ENCODE data around the gene RABGEF1. TPM values are rescaled to one million over a fixed set of nuclear protein-coding genes. Genes with fewer than 3 reads are reported as not detected.
"Not testable (repeated sequence)": the region's sequence is repeated elsewhere in the genome, so short reads cannot be mapped to it uniquely, and the experiment has no call there.

The RABGEF1 gene
- total RNA-seq, 2 experiments from 2014 or later, result 18.8 to 20.7 TPM

GRCh38 chr7:66756227-66756626 lies 15.7 kb downstream of the RABGEF1 start:
- H3K27me3 Mint-ChIP-seq, POLR2A ChIA-PET, CTCF ChIA-PET, DNase-seq, H3K9me3 Mint-ChIP-seq, H3K36me3 Mint-ChIP-seq, H3K4me3 Mint-ChIP-seq, H3K27ac Mint-ChIP-seq: not testable (repeated sequence)
- intact Hi-C loops (cut with micrococcal nuclease), result loop anchor here (10.0 kb wide), 2 partner anchors 129 to 341 kb away; no protein-coding TSS in a partner anchor
- H3K4me1 Mint-ChIP-seq (ENCODE audit: low read depth), result peaks cover 43% of the 10 kb centered on the region

GRCh38 chr7:66756889-66757288 lies 16.4 kb downstream of the RABGEF1 start:
- DNase-seq, result no peak
- H3K4me3 Mint-ChIP-seq, result no peak overlapping the region
- intact Hi-C loops (cut with micrococcal nuclease), result loop anchor here (10.0 kb wide), 2 partner anchors 128 to 342 kb away; no protein-coding TSS in a partner anchor
- peaks cover 36% of the 10 kb centered on the region for H3K4me1 Mint-ChIP-seq (ENCODE audit: low read depth)
- H3K36me3 Mint-ChIP-seq, result peaks cover 4% of the 10 kb centered on the region
- H3K27ac Mint-ChIP-seq, result no peak overlapping the region
- no peaks in the 10 kb centered on the region for H3K27me3 Mint-ChIP-seq
- ChIA-PET CTCF (no interaction called here), POLR2A (no interaction called here)
- H3K9me3 Mint-ChIP-seq, result no peaks in the 10 kb centered on the region

- POLR2A ChIA-PET, result no interaction called here
- DNase-seq, result no peak
- CTCF ChIA-PET, result interaction anchor here (1.2 kb wide), 1 partner anchor 200 kb away, joined by 3 read pairs; no protein-coding TSS in a partner anchor
- H3K36me3 Mint-ChIP-seq, result peaks cover 7% of the 10 kb centered on the region
- no peaks in the 10 kb centered on the region for H3K9me3 Mint-ChIP-seq
- H3K27ac Mint-ChIP-seq, result no peak overlapping the region
- intact Hi-C loops (cut with micrococcal nuclease), result loop anchor here (10.0 kb wide), 2 partner anchors 127 to 343 kb away; no protein-coding TSS in a partner anchor
- H3K27me3 Mint-ChIP-seq, result no peaks in the 10 kb centered on the region
- no peak overlapping the region for H3K4me3 Mint-ChIP-seq
- peaks cover 31% of the 10 kb centered on the region for H3K4me1 Mint-ChIP-seq (ENCODE audit: low read depth)
Measured at GRCh38 chr7:66757939-66758338, 17.4 kb downstream of the RABGEF1 start.

GRCh38 chr7:66758950-66759628 lies 18.6 kb downstream of the RABGEF1 start:
- ChIA-PET POLR2A (interaction anchor here (0.5 to 1.1 kb wide), 3 partner anchors 16 to 131 kb away, joined by 3 to 4 read pairs (median 3); partner anchors contain the start of genes KCTD7 and RABGEF1), CTCF (interaction anchor here (1.2 kb wide), 1 partner anchor 201 kb away, joined by 3 read pairs; no protein-coding TSS in a partner anchor)
- H3K4me3 Mint-ChIP-seq, result no peak overlapping the region
- peak; percentile 72 for DNase-seq
- intact Hi-C loops (cut with micrococcal nuclease), result loop anchor here (1.0 to 10.0 kb wide), 3 partner anchors 9 to 344 kb away; no protein-coding TSS in a partner anchor
- peaks cover 13% of the 10 kb centered on the region for H3K36me3 Mint-ChIP-seq
- H3K4me1 Mint-ChIP-seq (ENCODE audit: low read depth), result peaks cover 36% of the 10 kb centered on the region
- no peaks in the 10 kb centered on the region for H3K27me3 Mint-ChIP-seq
- peak overlapping the region; percentile 49 for H3K27ac Mint-ChIP-seq
- H3K9me3 Mint-ChIP-seq, result peaks cover 7% of the 10 kb centered on the region

- POLR2A ChIA-PET; H3K27ac Mint-ChIP-seq; H3K4me3 Mint-ChIP-seq; H3K9me3 Mint-ChIP-seq; H3K27me3 Mint-ChIP-seq; intact Hi-C loops (cut with micrococcal nuclease); DNase-seq; CTCF ChIA-PET: not testable (repeated sequence)
- H3K4me1 Mint-ChIP-seq (ENCODE audit: low read depth), result peaks cover 39% of the 10 kb centered on the region
- H3K36me3 Mint-ChIP-seq, result peaks cover 13% of the 10 kb centered on the region
Measured at GRCh38 chr7:66763183-66763582, 22.6 kb downstream of the RABGEF1 start.

GRCh38 chr7:66763633-66764355 lies 23.3 kb downstream of the RABGEF1 start:
- H3K4me1 Mint-ChIP-seq (ENCODE audit: low read depth), result peaks cover 36% of the 10 kb centered on the region
- not testable (repeated sequence) for H3K27ac Mint-ChIP-seq

GRCh38 chr7:66764905-66765304 lies 24.4 kb downstream of the RABGEF1 start:
- intact Hi-C loops (cut with micrococcal nuclease); H3K27ac Mint-ChIP-seq; H3K9me3 Mint-ChIP-seq; DNase-seq; H3K4me3 Mint-ChIP-seq; H3K27me3 Mint-ChIP-seq; POLR2A ChIA-PET; H3K36me3 Mint-ChIP-seq; CTCF ChIA-PET: not testable (repeated sequence)
- peaks cover 36% of the 10 kb centered on the region for H3K4me1 Mint-ChIP-seq (ENCODE audit: low read depth)

More at GRCh38 chr7:66763633-66764355, 23.3 kb downstream of the RABGEF1 start:
- intact Hi-C loops (cut with micrococcal nuclease); H3K27me3 Mint-ChIP-seq; H3K36me3 Mint-ChIP-seq; CTCF ChIA-PET; DNase-seq; H3K9me3 Mint-ChIP-seq; POLR2A ChIA-PET; H3K4me3 Mint-ChIP-seq: not testable (repeated sequence)

- H3K9me3 Mint-ChIP-seq; H3K36me3 Mint-ChIP-seq; H3K27ac Mint-ChIP-seq; H3K4me3 Mint-ChIP-seq; DNase-seq; H3K27me3 Mint-ChIP-seq; intact Hi-C loops (cut with micrococcal nuclease); POLR2A ChIA-PET: not testable (repeated sequence)
- H3K4me1 Mint-ChIP-seq (ENCODE audit: low read depth), result peaks cover 42% of the 10 kb centered on the region
- CTCF ChIA-PET, result interaction anchor here (0.5 kb wide), 1 partner anchor 298 kb away, joined by 3 read pairs; no protein-coding TSS in a partner anchor
Measured at GRCh38 chr7:66765322-66766025, 24.9 kb downstream of the RABGEF1 start.

- ChIA-PET CTCF (interaction anchor here (0.5 kb wide), 1 partner anchor 297 kb away, joined by 3 read pairs; no protein-coding TSS in a partner anchor), POLR2A (no interaction called here)
- Mint-ChIP-seq H3K36me3 (peaks cover 8% of the 10 kb centered on the region), H3K27ac (no peak overlapping the region), H3K4me1 (ENCODE audit: low read depth) (peaks cover 46% of the 10 kb centered on the region), H3K9me3 (peaks cover 7% of the 10 kb centered on the region), H3K4me3 (no peak overlapping the region), H3K27me3 (no peaks in the 10 kb centered on the region)
- intact Hi-C loops (cut with micrococcal nuclease), result no loop called here
- DNase-seq, result no peak
Measured at GRCh38 chr7:66766041-66766440, 25.5 kb downstream of the RABGEF1 start.

GRCh38 chr7:66767486-66767885 lies 27.0 kb downstream of the RABGEF1 start:
- H3K27ac Mint-ChIP-seq; POLR2A ChIA-PET; DNase-seq; H3K27me3 Mint-ChIP-seq; H3K4me3 Mint-ChIP-seq; intact Hi-C loops (cut with micrococcal nuclease); H3K36me3 Mint-ChIP-seq; H3K9me3 Mint-ChIP-seq; CTCF ChIA-PET: not testable (repeated sequence)
- peaks cover 46% of the 10 kb centered on the region for H3K4me1 Mint-ChIP-seq (ENCODE audit: low read depth)

- ChIA-PET CTCF (interaction anchor here (0.6 to 1.8 kb wide), 2 partner anchors 15 to 114 kb away, joined by 3 to 4 read pairs; no protein-coding TSS in a partner anchor), POLR2A (no interaction called here)
- intact Hi-C loops (cut with micrococcal nuclease), result no loop called here
- no peak for DNase-seq
- Mint-ChIP-seq H3K4me3 (no peak overlapping the region), H3K9me3 (no peaks in the 10 kb centered on the region), H3K4me1 (ENCODE audit: low read depth) (peaks cover 41% of the 10 kb centered on the region), H3K36me3 (no peaks in the 10 kb centered on the region), H3K27ac (no peak overlapping the region), H3K27me3 (no peaks in the 10 kb centered on the region)
Measured at GRCh38 chr7:66768865-66769832, 28.6 kb downstream of the RABGEF1 start.

Measured in activated CD4-positive, alpha-beta memory T cell treated with anti-CD3 and anti-CD28 coated beads for 36 hours (primary cell).